ENCODE data around the gene SHISAL2A.
"Not testable (repeated sequence)": the region's sequence is repeated elsewhere in the genome, so short reads cannot be mapped to it uniquely, and the experiment has no call there.

The SHISAL2A gene

DNA sequence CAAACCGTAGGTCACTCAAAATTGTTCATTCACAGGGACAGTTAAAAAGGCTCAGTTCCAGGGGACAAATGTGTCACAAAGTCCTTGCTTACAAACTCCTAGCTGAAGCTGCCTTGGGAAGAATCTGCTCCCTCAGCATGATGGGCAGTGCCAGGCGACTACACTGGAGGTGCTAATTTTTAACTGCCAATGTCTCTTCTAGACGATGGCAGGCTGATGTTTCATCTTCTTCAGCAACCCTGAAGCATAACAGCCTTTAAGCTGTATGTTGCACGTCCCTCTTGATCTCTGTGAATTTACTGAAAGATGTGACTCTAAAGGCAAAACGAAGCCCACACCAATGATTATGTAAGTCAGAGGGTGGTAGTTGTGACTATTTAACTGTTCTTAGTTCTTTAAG lies 53.9 kb downstream of the SHISAL2A start:
- no peak for DNase-seq

GRCh38 chr1:52691821-52692220 lies 58.9 kb downstream of the SHISAL2A start:
- peak in 1 of 2 donors; percentile 17 for DNase-seq

DNA sequence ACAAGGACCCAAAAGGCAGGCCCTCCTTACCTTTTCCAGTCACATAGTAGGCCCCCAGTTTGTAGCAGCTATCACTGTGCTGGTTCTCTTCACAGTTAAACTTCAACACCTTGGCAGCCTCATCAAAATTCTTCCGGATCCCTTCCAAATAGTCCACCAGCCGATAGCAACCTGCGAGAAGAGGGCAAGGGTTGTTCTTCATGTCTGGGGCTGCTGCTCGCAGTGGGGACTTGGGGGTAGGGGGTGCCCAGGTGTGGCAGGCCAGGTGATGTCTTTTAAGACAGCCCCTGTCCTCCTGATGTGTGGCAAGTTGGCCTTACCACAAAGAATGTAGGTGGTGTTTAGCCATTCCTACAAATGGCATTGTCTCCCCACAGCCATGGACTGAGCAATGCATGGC lies 59.7 kb downstream of the SHISAL2A start:
- no peak for DNase-seq

- not testable (repeated sequence) for DNase-seq
Observed at GRCh38 chr1:52693351-52693750, 60.4 kb downstream of the SHISAL2A start.

DNA sequence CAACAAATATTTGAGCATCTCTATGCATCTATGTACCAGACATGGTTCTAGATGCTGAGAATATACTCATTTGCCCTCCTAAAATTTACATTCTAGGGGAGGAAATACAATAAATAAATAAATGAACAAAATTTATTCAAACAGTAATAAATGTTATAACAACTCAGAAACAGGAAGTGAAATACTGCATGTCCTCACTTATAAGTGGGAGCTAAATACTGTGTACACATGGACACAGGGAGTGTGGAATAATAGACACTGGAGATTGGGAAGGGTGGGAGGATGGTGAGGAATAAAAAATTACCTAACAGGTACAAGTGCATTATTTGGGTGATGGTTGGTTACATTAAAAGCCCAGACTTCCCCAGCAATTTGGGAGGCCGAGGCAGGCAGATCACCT lies 60.9 kb downstream of the SHISAL2A start:
- no peak for DNase-seq

GRCh38 chr1:52695627-52696026 lies 62.7 kb downstream of the SHISAL2A start:
- DNase-seq, result no peak

DNA sequence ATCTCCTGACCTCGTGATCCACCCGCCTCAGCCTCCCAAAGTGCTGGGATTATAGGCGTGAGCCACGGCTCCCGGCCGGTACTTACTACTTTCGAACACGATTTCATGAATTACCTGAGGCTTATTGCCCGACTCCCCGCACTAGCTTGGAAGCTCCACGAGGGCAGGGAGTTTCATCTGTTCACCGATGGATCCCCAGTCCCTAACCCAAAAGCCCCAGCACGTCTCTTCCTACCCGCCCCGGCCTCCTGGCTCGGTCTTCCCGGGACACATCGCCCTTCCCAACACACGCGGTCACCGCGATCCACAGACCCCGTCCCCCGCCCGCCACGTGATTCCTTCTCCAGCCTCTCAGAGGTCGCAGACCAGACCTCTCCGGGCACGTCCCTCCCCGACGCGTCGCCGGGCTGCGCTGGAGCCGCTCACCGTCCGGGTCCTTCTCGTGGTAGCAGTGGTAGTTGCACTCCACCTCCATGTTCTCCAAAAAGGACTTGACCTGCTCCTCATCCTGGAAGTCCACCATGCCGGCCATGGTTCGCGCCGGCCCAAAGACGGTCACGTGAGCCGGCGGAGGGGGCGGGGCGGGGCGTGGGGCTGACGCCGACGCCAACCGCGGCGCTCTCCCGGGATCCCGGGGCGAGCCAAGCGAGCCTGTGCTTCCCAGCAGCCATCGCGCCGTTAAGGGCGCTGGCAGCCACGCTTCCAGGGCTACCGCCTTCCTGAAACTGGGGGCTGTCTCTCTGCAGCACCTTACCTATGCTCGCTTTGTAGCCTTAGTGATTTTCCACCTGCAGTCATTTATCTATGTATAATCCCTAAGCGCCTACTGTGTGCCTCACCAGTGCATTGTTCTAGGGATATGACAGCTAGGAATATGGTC lies 65.1 kb downstream of the SHISAL2A start, which contains the start of gene COA7:
Gene COA7, minus strand, starts transcription at position 553 of the 880 bp plus-strand sequence. Its CDS starts 21 bp downstream, at position 532.
- DNase-seq, result peak; percentile 82 to 91

DNA sequence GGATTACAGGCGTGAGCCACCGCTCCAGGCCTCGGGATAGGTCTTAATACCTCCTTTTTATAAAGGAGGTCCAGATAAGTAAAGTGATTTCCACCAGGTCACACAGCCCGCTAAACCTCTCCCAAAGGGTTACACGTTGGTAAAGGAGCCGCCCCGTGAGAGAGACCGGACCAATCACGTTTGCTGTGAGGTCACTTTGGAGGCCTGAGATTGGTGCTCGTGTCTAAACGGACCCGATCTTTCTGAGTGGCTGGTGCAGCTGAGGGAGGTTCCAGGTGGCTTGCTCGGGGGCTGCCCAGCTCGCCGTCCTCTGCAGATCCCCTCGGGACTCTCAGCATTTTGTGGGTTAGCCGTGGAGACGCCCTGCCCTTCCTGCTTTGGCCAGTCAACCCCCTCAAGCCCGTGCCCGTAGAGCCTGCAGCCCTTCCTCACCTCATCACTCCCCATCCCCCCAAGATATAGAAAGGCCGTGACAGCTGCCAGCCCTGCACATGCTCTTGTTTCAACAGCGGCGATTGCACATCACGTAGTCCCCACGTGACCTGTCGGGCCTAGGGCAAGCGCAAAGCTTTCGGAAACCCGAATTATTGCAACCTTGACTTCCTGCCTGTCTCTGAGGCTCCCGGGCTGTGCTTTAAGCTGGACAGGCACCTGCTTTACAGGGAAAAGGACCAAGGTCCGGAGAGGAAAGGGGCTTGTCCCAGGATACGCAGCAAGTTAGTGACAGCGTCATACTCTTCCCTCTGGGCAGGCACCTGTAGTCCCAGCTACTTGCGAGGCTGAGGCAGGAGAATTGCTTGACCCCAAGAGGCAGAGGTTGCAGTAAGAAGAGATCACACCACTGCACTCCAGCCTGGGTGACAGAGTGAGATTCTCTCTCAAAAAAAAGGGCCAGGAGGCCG lies 70.2 kb downstream of the SHISAL2A start:
- peak; percentile 95 for DNase-seq

GRCh38 chr1:52706136-52706670 lies 73.2 kb downstream of the SHISAL2A start:
- DNase-seq, result no peak

Data from inflammatory macrophage (primary cell).